NCI-H2107 (cell line): ENCODE results near the gene GFOD2.

Experiments used
- DNase-seq: peaks from one replicate; lab custom pipeline; 2025; lab: John Stamatoyannopoulos, UW

Gene GFOD2

GRCh38 chr16:67658849-67659674 is 60.1 kb downstream of the GFOD2 start:
- no peak for DNase-seq

- no peak for DNase-seq
Measured at GRCh38 chr16:67657751-67658518, 61.2 kb downstream of the GFOD2 start.

- no peak for DNase-seq
Measured at GRCh38 chr16:67657017-67657608, 62.0 kb downstream of the GFOD2 start.

DNA sequence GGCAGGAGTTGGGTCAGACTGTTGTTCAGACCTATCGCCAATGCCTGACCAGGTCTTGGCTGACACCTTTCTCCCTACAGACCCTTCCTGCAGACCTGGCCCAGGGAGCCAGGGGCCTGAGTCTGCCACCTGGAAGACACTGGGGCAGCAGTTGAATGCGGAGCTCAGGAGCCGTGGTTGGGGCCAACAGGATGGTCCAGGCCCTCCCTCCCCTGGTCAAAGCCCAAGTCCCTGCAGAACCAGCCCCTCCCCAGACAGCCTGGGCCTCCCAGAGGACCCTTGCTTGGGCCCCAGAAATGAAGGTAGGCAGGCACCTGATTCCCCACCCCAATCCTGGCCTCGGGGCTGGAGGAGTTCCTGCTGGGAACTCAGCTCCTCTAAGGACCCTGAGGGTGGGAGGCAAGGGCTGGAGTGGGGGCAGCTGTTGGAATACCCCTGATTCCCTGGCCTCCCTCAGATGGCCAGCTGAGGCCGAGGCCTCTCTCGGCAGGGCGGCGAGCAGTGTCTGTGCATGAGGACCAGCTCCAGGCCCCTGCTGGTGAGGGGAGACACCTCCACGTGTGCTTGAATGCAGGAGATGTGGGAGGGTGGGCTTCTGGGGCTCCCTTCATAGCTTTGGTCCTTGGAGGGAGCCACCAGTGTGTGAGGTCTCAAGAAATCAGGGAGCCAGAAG is 62.6 kb downstream of the GFOD2 start:
- DNase-seq = no peak

DNA sequence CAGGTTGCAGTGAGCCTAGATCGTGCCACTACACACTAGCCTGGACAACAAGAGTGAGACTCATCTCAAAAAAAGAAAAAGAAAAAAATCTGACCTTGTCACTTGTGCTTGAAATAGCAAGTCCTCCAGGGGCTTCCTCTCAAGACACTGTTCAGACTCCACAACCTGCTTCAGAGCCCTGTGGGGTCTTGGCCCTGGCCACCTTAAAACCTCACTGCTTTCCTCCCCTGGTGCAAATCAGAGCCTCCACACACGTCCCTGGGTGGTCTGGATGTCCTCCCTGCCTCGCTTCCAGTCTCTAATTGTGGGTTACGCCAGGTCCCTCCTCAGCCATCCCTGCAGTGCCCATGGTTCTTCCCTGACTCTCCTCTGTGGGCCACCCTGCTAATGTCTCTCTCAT is 63.8 kb downstream of the GFOD2 start:
- DNase-seq = no peak

GRCh38 chr16:67654403-67654911 is 64.7 kb downstream of the GFOD2 start:
- no peak for DNase-seq

DNA sequence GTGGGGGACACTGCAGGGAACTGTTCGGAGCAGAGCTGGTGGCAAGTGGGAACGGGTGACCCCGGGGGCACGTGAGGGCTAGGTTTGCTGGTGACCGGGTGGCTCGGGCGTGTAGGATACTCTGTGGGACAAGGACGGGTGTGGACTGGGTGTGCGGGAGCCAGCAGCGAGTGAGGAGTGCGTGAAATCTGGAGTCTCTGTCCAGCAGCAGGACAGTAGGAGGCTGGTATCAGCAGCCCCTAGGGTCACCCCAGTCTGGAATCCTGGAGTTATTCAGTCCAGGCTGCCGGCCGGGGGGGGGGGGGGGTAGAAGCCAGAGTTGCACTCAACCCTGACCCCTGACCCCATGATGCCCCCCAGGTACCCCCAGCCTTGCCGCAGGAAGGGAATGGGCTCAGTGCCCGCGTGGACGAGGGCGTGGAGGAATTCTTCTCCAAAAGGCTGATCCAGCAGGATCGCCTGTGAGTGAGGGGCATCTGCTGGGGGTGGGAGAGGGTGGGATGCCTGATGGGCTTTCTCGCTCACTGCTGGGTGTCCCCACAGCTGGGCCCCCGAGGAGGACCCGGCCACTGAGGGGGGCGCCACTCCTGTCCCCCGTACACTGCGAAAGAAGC is 65.2 kb downstream of the GFOD2 start:
- no peak for DNase-seq

GRCh38 chr16:67653128-67653788 is 65.9 kb downstream of the GFOD2 start:
- DNase-seq = no peak

GRCh38 chr16:67652578-67653127 is 66.5 kb downstream of the GFOD2 start:
- no peak for DNase-seq

DNA sequence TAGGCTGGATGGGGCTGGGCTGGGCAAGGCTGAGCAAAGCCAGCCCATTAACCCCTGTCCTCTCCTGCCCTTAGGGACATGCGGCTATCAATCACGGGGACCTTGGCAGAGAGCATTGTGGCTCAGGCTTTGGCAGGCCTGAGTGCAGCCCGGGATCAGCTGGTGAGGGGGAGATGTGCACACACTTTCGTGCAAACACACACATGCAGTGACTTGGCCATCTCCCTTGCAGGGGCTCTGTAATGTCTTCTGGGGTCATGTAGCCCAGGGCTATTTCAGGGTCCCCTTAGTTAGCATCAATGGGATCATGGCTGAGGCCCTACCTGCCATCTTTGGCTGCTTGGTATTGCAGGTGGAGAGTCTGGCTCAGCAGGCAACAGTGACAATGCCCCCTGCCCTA is 67.3 kb downstream of the GFOD2 start:
- no peak for DNase-seq

- DNase-seq = no peak
Measured at GRCh38 chr16:67651039-67651438, 68.1 kb downstream of the GFOD2 start.

DNA sequence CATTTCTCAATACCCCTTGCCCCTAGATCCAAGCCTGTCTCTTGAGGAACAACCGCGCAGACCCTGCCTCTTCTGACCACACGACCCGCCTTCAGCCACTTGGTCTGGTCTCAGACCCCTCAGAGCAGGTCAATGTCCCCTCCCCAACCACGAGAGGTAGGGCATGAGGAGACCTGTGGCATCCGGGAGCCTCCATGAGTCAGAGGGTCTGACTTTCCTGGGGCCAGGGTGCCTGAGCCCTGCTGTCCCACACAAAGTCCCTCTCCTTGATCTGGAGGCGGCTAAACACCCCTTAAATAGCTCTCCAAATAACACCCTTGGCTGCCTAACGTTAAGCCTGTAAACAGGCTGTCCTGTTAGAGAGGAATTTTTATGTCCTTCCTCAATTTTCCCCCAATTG is 69.1 kb downstream of the GFOD2 start:
- DNase-seq = no peak

DNA sequence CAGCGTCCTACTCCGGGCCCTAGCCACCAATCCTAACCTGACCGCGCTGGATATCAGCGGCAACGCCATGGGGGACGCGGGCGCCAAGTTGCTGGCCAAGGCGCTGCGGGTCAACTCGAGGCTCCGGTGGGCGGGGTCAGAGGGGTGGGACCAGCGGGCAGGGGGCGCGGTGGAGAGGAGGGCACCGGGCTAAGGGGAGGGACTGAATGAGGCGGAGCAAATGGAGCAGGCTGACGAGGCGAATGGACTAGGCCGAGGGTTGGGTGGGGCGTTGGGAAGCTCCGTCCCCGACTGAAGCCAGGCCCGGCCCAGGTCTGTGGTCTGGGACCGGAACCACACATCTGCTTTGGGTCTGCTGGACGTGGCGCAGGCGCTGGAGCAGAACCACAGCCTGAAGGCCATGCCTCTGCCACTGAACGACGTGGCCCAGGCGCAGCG is 69.6 kb downstream of the GFOD2 start:
- DNase-seq = no peak

DNA sequence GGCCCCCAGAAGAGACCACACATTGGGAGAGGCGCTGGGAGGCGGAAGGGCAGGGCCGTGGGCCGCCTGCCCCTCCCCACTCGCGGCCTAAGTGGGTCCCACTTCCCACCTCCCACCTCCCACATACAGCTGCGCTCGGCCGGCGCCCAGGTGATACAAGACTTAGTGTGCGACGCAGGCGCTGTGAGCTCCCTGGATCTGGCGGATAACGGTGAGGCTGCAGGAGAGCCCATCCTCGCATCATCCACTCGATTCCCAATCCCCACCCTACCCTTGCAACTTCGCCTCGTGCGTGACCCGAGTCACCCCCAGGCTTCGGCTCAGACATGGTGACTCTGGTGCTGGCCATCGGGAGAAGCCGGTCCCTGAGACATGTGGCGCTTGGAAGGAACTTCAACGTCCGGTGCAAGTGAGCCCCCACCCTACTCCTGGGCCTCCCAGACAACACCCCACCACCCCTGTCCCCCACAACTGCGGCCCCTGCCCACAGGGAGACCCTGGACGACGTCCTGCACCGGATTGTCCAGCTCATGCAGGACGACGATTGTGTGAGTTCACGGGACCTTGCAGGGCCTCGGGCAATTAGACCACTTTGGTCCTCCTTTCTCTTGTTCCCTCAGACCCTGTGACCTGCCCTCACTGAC is 70.2 kb downstream of the GFOD2 start:
- no peak for DNase-seq

DNA sequence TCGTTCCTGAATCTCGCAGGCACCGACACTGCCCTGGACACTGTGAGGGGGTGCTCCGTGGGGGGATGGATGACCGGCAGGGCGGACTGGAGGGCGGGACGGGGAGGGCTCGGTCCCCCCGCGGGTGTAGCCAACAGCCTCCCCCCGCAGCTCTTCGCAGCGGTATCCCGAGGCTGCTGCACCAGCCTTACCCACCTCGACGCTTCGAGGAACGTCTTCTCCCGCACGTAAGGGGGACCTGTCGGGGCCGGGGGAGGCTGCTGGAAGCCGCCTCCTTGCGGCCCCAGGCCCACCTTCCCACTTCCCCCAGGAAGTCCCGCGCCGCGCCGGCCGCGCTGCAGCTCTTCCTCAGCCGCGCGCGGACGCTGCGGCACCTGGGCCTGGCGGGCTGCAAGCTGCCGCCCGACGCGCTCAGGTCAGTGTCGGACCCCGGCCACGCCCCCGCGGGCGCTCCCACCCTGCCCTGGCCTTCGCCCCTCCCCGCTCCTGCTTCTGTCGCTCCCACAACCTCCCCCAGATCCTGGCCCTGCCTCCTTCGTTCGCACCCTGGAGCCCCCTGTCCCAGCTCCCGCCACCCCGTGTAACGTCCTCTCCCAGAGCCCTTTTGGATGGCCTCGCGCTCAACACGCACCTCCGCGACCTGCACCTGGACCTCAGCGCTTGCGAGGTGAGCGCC is 70.9 kb downstream of the GFOD2 start:
- DNase-seq = no peak

DNA sequence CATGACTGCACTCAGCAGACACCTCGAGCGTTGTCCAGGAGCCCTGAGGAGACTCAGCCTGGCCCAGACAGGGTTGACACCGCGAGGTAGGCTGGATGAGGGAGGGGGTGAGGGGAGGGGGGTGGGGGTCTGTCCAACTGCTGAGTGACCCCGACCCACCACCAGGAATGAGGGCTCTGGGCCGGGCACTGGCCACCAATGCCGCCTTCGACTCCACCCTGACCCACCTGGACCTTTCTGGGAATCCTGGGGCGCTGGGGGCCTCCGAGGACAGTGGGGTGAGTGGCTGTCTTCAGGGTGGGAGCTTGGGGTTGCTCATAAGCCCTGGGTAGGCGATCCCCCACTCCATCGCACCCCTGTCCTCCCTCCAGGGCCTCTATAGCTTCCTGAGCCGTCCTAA is 71.4 kb downstream of the GFOD2 start:
- no peak for DNase-seq

- no peak for DNase-seq
Measured at GRCh38 chr16:67647111-67647651, 71.9 kb downstream of the GFOD2 start.

- DNase-seq = no peak
Measured at GRCh38 chr16:67645397-67646121, 73.6 kb downstream of the GFOD2 start.

- no peak for DNase-seq
Measured at GRCh38 chr16:67644038-67644437, 75.1 kb downstream of the GFOD2 start.
